Activated CD4-positive, alpha-beta T cell treated with anti-CD3 and anti-CD28 coated beads for 1 hour (primary cell): ENCODE data around the gene MARK3.

Experiments used
- DNase-seq: peaks from one replicate; pipeline ENCODE4 v3.0.0-alpha.2; 2020

MARK3 gene

GRCh38 chr14:103396463-103396862, 11.2 kb downstream of the MARK3 start:
- no peak for DNase-seq

GRCh38 chr14:103398427-103399195, 13.4 kb downstream of the MARK3 start:
- no peak for DNase-seq

GRCh38 chr14:103400537-103400936, 15.3 kb downstream of the MARK3 start:
- no peak for DNase-seq

- DNase-seq: no peak
Measured at GRCh38 chr14:103401223-103402214, 16.3 kb downstream of the MARK3 start.

- DNase-seq: no peak
Measured at GRCh38 chr14:103402695-103403094, 17.5 kb downstream of the MARK3 start.

GRCh38 chr14:103404032-103404918, 19.1 kb downstream of the MARK3 start:
- DNase-seq: no peak

- no peak for DNase-seq
Measured at GRCh38 chr14:103404920-103405319, 19.7 kb downstream of the MARK3 start.

- DNase-seq: no peak
Measured at GRCh38 chr14:103408491-103409155, 23.4 kb downstream of the MARK3 start.

- no peak for DNase-seq
Measured at GRCh38 chr14:103416916-103417315, 31.7 kb downstream of the MARK3 start.

GRCh38 chr14:103418481-103418818, 33.2 kb downstream of the MARK3 start:
- DNase-seq: no peak

GRCh38 chr14:103421556-103421955, 36.3 kb downstream of the MARK3 start:
- no peak for DNase-seq

GRCh38 chr14:103423050-103423461, 37.8 kb downstream of the MARK3 start:
- no peak for DNase-seq

- DNase-seq: no peak
Measured at GRCh38 chr14:103427485-103428443, 42.5 kb downstream of the MARK3 start.

GRCh38 chr14:103428723-103429556, 43.7 kb downstream of the MARK3 start:
- DNase-seq: no peak

GRCh38 chr14:103430358-103430757, 45.1 kb downstream of the MARK3 start:
- no peak for DNase-seq

GRCh38 chr14:103432627-103433026, 47.4 kb downstream of the MARK3 start:
- DNase-seq: no peak

- no peak for DNase-seq
Measured at GRCh38 chr14:103433916-103434563, 48.8 kb downstream of the MARK3 start.

GRCh38 chr14:103434868-103435442, 49.7 kb downstream of the MARK3 start:
- DNase-seq: no peak

GRCh38 chr14:103436533-103436932, 51.3 kb downstream of the MARK3 start:
- no peak for DNase-seq
